ENCODE results near the gene GFOD2.

GFOD2 gene

DNA sequence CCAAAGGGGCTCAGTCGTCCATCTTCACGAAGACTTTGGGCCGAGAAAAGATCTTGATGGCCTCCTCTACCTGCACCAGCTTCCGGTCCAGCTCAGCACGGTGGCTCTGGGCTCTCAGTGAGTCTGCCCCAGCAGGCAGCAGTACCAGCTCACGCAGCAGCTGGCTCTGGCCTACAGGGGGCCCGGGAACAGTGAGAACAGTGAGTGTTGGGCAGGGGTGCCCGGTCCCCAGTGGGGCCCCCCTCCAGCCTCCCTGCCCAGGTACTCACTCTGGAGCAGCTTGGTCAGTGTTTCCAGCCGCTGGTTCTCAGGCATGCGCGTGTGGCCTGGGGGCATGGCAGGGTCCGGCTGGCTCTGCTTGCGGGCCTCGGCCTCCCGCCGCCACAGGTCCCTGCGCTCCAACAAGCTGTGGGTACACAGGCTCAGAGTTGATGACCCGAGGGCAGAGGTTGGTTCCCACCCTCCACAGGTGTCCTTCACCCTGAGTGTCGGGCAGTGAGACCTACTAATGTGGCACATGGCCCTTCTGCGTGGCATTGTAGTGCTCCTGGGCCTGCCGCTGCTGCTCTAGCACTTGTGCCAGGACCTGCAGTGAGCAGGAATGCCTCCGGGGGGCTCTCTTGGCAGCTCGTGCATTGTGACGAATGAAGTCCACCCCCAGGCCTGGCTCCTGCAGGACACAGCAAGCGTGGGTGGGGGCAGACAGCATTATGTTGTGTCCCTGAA lies 55.8 kb downstream of the GFOD2 start:
- H3K27me3 ChIP-seq (ENCODE audit: insufficient read depth, low read length), result no peaks in the 10 kb centered on the region
- peaks cover 6% of the 10 kb centered on the region for H3K79me2 ChIP-seq (ENCODE audit: control insufficient read depth, insufficient read depth, low read length, poor library complexity)
- peaks cover 12% of the 10 kb centered on the region for H3K79me1 ChIP-seq (ENCODE audit: low read length)
- H3K18ac ChIP-seq (ENCODE audit: low read length), result no peak overlapping the region
- H3K4me1 ChIP-seq (ENCODE audit: control insufficient read depth in 1 of 2, insufficient read depth in 2 of 2, low read length in 2 of 2), result peaks cover 16 to 21% of the 10 kb centered on the region in 2 experiments
- H3K36me3 ChIP-seq (ENCODE audit: control insufficient read depth in 1 of 2, insufficient read depth in 2 of 2, low read length in 2 of 2), result peaks cover 6 to 7% of the 10 kb centered on the region in 2 experiments
- H3K23ac ChIP-seq (ENCODE audit: low read length), result no peak overlapping the region
- no CpG with 5 or more reads among the region's 25 CpGs for WGBS (ENCODE audit: extremely low coverage, insufficient coverage, insufficient read length)
- no peaks in the 10 kb centered on the region for H3K9me3 ChIP-seq (ENCODE audit: insufficient read depth, low read depth, low read length)
- H3K14ac ChIP-seq (ENCODE audit: low read length), result no peak overlapping the region
- H3K4me2 ChIP-seq (ENCODE audit: low read length), result no peak overlapping the region
- DNase-seq, result no peak
- H4K91ac ChIP-seq (ENCODE audit: low read depth, low read length), result no peak overlapping the region
- no peak overlapping the region for H2BK5ac ChIP-seq (ENCODE audit: low read depth, low read length, poor library complexity)
- H2AFZ ChIP-seq (ENCODE audit: insufficient read depth, low read length, poor library complexity), result no peak overlapping the region
- no peak overlapping the region for H2AK5ac ChIP-seq (ENCODE audit: low read length)
- no peak overlapping the region for H2BK12ac ChIP-seq (ENCODE audit: low read length)
- H3K4me3 ChIP-seq (ENCODE audit: low read depth, low read length), result no peak overlapping the region
- H4K8ac ChIP-seq (ENCODE audit: low read depth, low read length), result no peak overlapping the region
- H3K27ac ChIP-seq (ENCODE audit: low read depth, low read length), result no peak overlapping the region
- no peak overlapping the region for H3K4ac ChIP-seq (ENCODE audit: low read depth, low read length)
- H2BK120ac ChIP-seq (ENCODE audit: insufficient read depth, low read length, poor library complexity), result no peak overlapping the region
- H3K9ac ChIP-seq (ENCODE audit: low read length), result no peak overlapping the region
- H4K12ac ChIP-seq (ENCODE audit: low read depth, low read length), result no peak overlapping the region

GRCh38 chr16:67662653-67663010 lies 56.5 kb downstream of the GFOD2 start:
- Histone ChIP-seq H3K36me3 (ENCODE audit: control insufficient read depth in 1 of 2, insufficient read depth in 2 of 2, low read length in 2 of 2) (peaks cover 11 to 14% of the 10 kb centered on the region in 2 experiments), H4K91ac (ENCODE audit: low read depth, low read length) (no peak overlapping the region), H3K14ac (ENCODE audit: low read length) (no peak overlapping the region), H3K9me3 (ENCODE audit: insufficient read depth, low read depth, low read length) (no peaks in the 10 kb centered on the region), H3K4me2 (ENCODE audit: low read length) (no peak overlapping the region), H2BK120ac (ENCODE audit: insufficient read depth, low read length, poor library complexity) (no peak overlapping the region), H2AFZ (ENCODE audit: insufficient read depth, low read length, poor library complexity) (no peak overlapping the region), H3K79me2 (ENCODE audit: control insufficient read depth, insufficient read depth, low read length, poor library complexity) (peaks cover 6% of the 10 kb centered on the region), H3K18ac (ENCODE audit: low read length) (no peak overlapping the region), H2AK5ac (ENCODE audit: low read length) (no peak overlapping the region), H3K4me1 (ENCODE audit: control insufficient read depth in 1 of 2, insufficient read depth in 2 of 2, low read length in 2 of 2) (peaks cover 14 to 20% of the 10 kb centered on the region in 2 experiments), H3K4me3 (ENCODE audit: low read depth, low read length) (no peak overlapping the region), H4K12ac (ENCODE audit: low read depth, low read length) (no peak overlapping the region), H4K8ac (ENCODE audit: low read depth, low read length) (no peak overlapping the region), H3K27ac (ENCODE audit: low read depth, low read length) (no peak overlapping the region), H2BK5ac (ENCODE audit: low read depth, low read length, poor library complexity) (no peak overlapping the region), H3K79me1 (ENCODE audit: low read length) (peaks cover 12% of the 10 kb centered on the region), H3K4ac (ENCODE audit: low read depth, low read length) (no peak overlapping the region), H3K9ac (ENCODE audit: low read length) (no peak overlapping the region), H3K23ac (ENCODE audit: low read length) (no peak overlapping the region), H3K27me3 (ENCODE audit: insufficient read depth, low read length) (no peaks in the 10 kb centered on the region), H2BK12ac (ENCODE audit: low read length) (no peak overlapping the region)
- no peak for DNase-seq

GRCh38 chr16:67661886-67662652 lies 57.0 kb downstream of the GFOD2 start:
- no peak overlapping the region for H3K9ac ChIP-seq (ENCODE audit: low read length)
- H2BK5ac ChIP-seq (ENCODE audit: low read depth, low read length, poor library complexity), result no peak overlapping the region
- H3K79me2 ChIP-seq (ENCODE audit: control insufficient read depth, insufficient read depth, low read length, poor library complexity), result peaks cover 6% of the 10 kb centered on the region
- no peak overlapping the region for H3K4me2 ChIP-seq (ENCODE audit: low read length)
- no peak overlapping the region for H4K12ac ChIP-seq (ENCODE audit: low read depth, low read length)
- no peak overlapping the region for H3K23ac ChIP-seq (ENCODE audit: low read length)
- H3K36me3 ChIP-seq (ENCODE audit: control insufficient read depth in 1 of 2, insufficient read depth in 2 of 2, low read length in 2 of 2), result peaks cover 13 to 18% of the 10 kb centered on the region in 2 experiments
- H2AK5ac ChIP-seq (ENCODE audit: low read length), result no peak overlapping the region
- no peak overlapping the region for H3K27ac ChIP-seq (ENCODE audit: low read depth, low read length)
- no peak overlapping the region for H4K91ac ChIP-seq (ENCODE audit: low read depth, low read length)
- H2BK12ac ChIP-seq (ENCODE audit: low read length), result no peak overlapping the region
- DNase-seq, result no peak
- no peak overlapping the region for H3K18ac ChIP-seq (ENCODE audit: low read length)
- no peak overlapping the region for H4K8ac ChIP-seq (ENCODE audit: low read depth, low read length)
- H3K4me3 ChIP-seq (ENCODE audit: low read depth, low read length), result no peak overlapping the region
- H2BK120ac ChIP-seq (ENCODE audit: insufficient read depth, low read length, poor library complexity), result no peak overlapping the region
- H2AFZ ChIP-seq (ENCODE audit: insufficient read depth, low read length, poor library complexity), result no peak overlapping the region
- no peak overlapping the region for H3K14ac ChIP-seq (ENCODE audit: low read length)
- H3K79me1 ChIP-seq (ENCODE audit: low read length), result peaks cover 12% of the 10 kb centered on the region
- H3K4ac ChIP-seq (ENCODE audit: low read depth, low read length), result no peak overlapping the region
- H3K4me1 ChIP-seq (ENCODE audit: control insufficient read depth in 1 of 2, insufficient read depth in 2 of 2, low read length in 2 of 2), result peaks cover 11 to 16% of the 10 kb centered on the region in 2 experiments
- WGBS (ENCODE audit: extremely low coverage, insufficient coverage, insufficient read length), result no CpG with 5 or more reads among the region's 34 CpGs
- H3K27me3 ChIP-seq (ENCODE audit: insufficient read depth, low read length), result no peaks in the 10 kb centered on the region
- H3K9me3 ChIP-seq (ENCODE audit: insufficient read depth, low read depth, low read length), result no peaks in the 10 kb centered on the region

DNA sequence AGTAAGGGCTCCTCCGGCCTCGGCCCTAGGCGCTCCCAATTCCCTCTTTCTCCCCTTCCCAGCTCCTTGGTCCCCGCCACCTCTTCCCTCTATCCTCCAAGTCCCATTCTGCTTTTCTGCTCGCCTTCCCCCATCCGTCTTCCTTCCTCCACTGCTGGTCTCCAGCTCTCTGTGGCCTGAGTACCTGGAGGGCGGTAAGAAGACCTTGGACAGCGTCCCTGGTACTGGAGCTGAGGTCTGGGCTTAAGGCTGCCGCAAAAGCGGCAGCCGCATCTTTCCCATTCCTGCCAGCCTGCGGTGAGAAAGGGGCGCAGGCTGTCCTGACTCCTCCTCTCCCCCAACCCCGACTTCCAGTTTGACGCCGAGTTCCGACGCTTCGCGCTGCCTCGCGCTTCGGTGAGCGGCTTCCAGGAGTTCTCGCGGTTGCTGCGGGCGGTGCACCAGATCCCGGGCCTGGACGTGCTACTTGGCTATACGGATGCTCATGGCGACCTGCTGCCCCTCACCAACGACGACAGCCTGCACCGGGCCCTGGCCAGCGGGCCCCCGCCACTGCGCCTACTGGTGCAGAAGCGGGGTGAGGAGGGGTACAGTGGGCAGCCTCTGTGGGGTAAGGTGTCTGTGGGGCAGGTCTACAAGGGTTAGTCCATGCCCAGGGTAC lies 57.9 kb downstream of the GFOD2 start:
- peaks cover 13 to 21% of the 10 kb centered on the region in 2 experiments for H3K36me3 ChIP-seq (ENCODE audit: control insufficient read depth in 1 of 2, insufficient read depth in 2 of 2, low read length in 2 of 2)
- WGBS (ENCODE audit: extremely low coverage, insufficient coverage, insufficient read length), result no CpG with 5 or more reads among the region's 39 CpGs
- no peak overlapping the region for H4K12ac ChIP-seq (ENCODE audit: low read depth, low read length)
- H3K9ac ChIP-seq (ENCODE audit: low read length), result no peak overlapping the region
- no peaks in the 10 kb centered on the region for H3K9me3 ChIP-seq (ENCODE audit: insufficient read depth, low read depth, low read length)
- H2BK120ac ChIP-seq (ENCODE audit: insufficient read depth, low read length, poor library complexity), result no peak overlapping the region
- no peak overlapping the region for H3K14ac ChIP-seq (ENCODE audit: low read length)
- no peak overlapping the region for H4K91ac ChIP-seq (ENCODE audit: low read depth, low read length)
- H2BK5ac ChIP-seq (ENCODE audit: low read depth, low read length, poor library complexity), result no peak overlapping the region
- H2BK12ac ChIP-seq (ENCODE audit: low read length), result no peak overlapping the region
- H4K8ac ChIP-seq (ENCODE audit: low read depth, low read length), result no peak overlapping the region
- H3K79me2 ChIP-seq (ENCODE audit: control insufficient read depth, insufficient read depth, low read length, poor library complexity), result peaks cover 3% of the 10 kb centered on the region
- peak overlapping the region; percentile 24 for H2AFZ ChIP-seq (ENCODE audit: insufficient read depth, low read length, poor library complexity)
- peak overlapping the region; percentile 5 for H3K4me3 ChIP-seq (ENCODE audit: low read depth, low read length)
- H3K27me3 ChIP-seq (ENCODE audit: insufficient read depth, low read length), result no peaks in the 10 kb centered on the region
- DNase-seq, result peak; percentile 63 to 72
- H3K79me1 ChIP-seq (ENCODE audit: low read length), result peaks cover 8% of the 10 kb centered on the region
- H3K4me1 ChIP-seq (ENCODE audit: control insufficient read depth in 1 of 2, insufficient read depth in 2 of 2, low read length in 2 of 2), result peaks cover 8 to 12% of the 10 kb centered on the region in 2 experiments
- H3K4ac ChIP-seq (ENCODE audit: low read depth, low read length), result no peak overlapping the region
- H3K27ac ChIP-seq (ENCODE audit: low read depth, low read length), result no peak overlapping the region
- H3K18ac ChIP-seq (ENCODE audit: low read length), result no peak overlapping the region
- no peak overlapping the region for H3K23ac ChIP-seq (ENCODE audit: low read length)
- H3K4me2 ChIP-seq (ENCODE audit: low read length), result peak overlapping the region; percentile 81
- H2AK5ac ChIP-seq (ENCODE audit: low read length), result no peak overlapping the region
